Measurements from ENCODE around the gene LSR.
"Not testable (repeated sequence)": the region's sequence is repeated elsewhere in the genome, so short reads cannot be mapped to it uniquely, and the experiment has no call there.

LSR gene

GRCh38 chr19:35267353-35267817 lies 18.6 kb downstream of the LSR start:
- no peak for DNase-seq (ENCODE audit: low spot score)

DNA sequence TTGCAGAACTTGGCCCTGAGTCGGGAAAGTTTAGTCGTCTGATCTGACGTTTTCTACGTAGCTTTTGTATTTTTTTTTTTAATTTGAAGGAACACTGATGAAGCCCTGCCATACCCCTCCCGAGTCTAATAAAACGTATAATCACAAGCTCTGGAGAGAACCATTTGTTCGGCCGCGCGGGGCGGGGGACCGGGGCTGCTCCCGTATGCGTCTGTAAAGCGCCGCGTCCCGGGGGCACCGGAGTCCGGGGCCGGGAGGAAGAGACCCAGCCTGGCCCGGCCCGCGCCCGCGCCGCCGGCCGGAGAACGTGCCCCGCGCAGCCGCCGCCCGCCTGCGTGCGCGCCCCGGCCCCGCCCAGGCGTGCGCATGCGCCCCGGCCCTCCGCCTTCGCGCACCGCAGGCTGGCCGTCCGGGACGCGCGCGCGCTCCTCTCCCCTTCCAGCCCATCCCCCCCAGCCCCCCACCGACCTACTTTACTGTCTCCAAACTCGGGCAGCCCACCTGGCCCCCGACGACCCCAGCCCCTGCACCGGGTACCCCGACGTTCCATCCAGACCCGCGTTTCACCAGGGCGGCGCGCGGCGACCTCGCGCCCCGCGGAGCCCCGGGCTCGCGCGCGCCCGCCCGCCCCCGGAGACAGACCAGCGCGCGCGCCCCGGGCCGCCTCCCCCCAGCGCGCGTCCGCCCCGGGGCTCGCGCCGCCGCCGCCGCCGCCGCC lies 19.2 kb downstream of the LSR start:
- DNase-seq (ENCODE audit: low spot score) = peak; percentile 98

- peak; percentile 83 for DNase-seq (ENCODE audit: low spot score)
Measured at GRCh38 chr19:35268536-35269437, 20.0 kb downstream of the LSR start, which contains the start of gene USF2. Gene USF2, plus strand, starts transcription at chr19:35268962. Its CDS starts 140 bp downstream, at chr19:35269102.

DNA sequence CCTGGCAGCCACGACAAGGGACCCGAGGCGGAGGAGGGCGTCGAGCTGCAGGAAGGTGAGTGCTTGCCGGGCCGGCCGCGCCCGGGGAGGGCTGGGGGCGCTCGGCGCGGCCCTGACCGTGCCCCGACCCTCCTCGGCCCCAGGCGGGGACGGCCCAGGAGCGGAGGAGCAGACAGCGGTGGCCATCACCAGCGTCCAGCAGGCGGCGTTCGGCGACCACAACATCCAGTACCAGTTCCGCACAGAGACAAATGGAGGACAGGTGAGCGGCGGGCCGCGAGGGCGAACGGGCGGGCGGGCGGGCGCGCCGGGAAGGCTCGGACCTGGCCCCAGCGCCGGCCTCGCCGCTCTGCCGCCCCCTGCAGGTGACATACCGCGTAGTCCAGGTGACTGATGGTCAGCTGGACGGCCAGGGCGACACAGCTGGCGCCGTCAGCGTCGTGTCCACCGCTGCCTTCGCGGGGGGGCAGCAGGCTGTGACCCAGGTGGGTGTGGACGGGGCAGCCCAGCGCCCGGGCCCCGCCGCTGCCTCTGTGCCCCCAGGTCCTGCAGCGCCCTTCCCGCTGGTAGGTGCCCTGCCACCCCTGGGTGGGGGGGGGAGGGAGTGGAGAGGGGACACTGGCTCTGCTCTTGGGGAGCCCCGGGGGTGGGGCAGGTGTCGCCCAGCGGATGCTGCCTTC lies 20.8 kb downstream of the LSR start:
- DNase-seq (ENCODE audit: low spot score) = peak; percentile 77

DNA sequence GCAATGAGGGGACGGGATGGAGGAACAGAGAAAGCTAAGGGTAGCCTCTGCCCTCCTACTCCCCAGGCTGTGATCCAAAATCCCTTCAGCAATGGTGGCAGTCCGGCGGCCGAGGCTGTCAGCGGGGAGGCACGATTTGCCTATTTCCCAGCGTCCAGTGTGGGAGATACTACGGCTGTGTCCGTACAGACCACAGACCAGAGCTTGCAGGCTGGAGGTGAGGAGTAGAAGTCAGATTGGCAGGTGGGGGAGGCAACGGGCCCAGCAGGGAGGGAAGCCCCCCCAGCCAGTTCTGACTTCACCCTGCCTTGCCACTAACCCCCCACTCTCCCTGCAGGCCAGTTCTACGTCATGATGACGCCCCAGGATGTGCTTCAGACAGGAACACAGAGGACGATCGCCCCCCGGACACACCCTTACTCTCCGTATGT lies 21.6 kb downstream of the LSR start:
- DNase-seq (ENCODE audit: low spot score) = no peak

DNA sequence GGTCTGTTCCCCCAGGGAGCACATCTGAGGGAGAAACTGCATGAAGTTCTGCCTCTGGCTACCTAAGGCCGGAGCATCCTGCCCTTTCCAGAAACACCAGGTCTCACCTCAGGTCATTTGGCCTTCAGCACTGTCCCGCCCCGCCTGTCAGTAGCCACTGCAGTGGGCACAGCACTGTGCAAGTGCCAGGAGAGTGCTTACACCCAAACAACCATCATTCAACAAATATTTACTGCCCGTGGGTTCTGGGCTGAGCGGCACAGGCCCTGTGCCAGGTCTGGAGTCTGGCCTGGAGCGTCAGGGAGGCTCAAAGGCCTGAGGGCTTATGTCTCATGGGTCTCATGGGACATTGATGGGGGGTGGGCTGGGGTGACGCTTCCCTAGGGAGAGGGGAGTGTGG lies 22.7 kb downstream of the LSR start:
- DNase-seq (ENCODE audit: low spot score) = no peak

- no peak for DNase-seq (ENCODE audit: low spot score)
Measured at GRCh38 chr19:35272122-35272719, 23.4 kb downstream of the LSR start.

- DNase-seq (ENCODE audit: low spot score) = no peak
Measured at GRCh38 chr19:35272954-35273649, 24.3 kb downstream of the LSR start.

GRCh38 chr19:35273686-35274259 lies 25.0 kb downstream of the LSR start:
- no peak for DNase-seq (ENCODE audit: low spot score)

DNA sequence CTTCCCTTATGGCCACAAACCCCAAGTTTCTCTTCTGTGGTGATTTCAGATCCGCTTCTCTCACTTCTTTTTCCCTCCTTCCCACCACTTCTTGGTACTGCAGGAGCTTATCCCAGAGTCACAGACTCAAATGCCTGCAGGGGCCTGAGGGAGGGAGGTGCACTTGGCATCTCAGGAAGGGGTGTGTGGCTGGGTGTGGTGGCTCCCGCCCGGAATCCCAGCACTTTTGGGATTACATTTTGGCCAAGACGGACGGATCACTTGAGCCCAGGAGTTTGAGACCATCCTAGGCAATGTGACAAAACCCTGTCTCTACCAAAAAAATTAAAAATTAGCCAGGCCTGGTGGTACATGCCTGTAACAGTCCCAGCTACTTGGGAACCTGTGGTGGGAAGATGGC lies 25.5 kb downstream of the LSR start:
- DNase-seq (ENCODE audit: low spot score) = no peak

GRCh38 chr19:35276706-35277281 lies 28.0 kb downstream of the LSR start:
- DNase-seq (ENCODE audit: low spot score) = no peak

DNA sequence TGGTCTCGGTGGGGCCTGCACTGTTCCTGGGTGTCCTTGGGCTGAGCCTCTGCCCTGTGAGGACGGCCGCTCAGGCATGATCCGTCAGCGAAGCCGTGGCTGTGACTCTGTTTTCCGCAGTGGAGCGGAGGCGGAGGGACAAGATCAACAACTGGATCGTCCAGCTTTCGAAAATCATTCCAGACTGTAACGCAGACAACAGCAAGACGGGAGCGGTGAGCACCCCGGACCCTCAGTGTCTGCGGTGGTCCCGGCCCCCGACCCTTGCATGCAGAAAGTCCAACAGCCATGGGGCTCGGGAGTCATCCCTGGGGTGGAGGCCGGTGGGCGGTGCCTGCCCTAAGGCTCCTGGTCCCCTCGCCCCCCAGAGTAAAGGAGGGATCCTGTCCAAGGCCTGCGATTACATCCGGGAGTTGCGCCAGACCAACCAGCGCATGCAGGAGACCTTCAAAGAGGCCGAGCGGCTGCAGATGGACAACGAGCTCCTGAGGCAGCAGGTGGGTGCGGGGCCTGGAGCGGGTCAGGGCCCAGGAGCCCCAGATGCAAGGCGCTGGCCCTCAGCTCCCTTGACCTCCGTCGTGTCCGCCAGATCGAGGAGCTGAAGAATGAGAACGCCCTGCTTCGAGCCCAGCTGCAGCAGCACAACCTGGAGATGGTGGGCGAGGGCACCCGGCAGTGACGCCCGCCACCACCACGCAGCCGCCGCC lies 29.9 kb downstream of the LSR start:
- no peak for DNase-seq (ENCODE audit: low spot score)

- DNase-seq (ENCODE audit: low spot score) = no peak
Measured at GRCh38 chr19:35279374-35279773, 30.6 kb downstream of the LSR start.

DNA sequence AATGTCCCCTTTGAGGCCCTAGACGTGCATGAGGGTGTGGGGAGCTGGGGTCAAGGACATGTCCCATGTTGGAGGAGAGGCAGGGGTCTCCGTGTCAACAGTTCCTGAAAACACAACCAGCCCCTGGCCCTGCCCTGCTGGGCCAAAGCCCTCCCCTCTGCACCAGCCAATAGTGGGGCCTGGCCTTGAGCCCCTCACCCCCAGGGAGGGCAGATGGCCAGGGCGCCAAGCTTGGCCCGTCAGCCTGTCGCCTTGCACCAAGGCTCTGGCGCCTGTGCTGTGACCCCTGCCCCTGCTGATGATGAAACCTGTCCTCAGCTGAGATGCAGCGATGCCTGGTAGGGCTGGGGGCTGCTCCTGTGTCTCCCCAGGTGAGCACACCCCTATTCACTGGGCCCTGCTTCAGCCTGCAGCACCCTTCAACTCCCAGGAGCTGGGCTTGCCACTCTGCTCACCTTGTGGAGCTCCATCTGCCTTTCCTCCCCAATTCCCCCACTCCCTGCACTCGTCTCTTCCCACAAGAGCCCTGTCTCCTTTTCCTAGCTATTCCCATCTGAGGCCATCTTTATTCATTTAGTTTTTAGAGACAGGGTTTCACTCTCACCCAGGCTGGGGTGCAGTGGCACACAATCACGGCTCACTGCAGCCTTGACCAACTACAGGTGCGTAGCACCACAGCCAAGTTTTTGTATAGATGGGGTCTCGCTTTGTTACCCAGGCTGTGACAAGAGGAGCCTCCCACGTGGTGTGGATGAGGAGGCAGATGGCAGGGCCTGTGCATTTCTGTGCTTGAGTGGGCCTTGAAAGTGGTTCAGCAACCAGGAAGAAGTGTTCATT lies 31.4 kb downstream of the LSR start:
- peak; percentile 66 for DNase-seq (ENCODE audit: low spot score)

GRCh38 chr19:35281303-35281702 lies 32.5 kb downstream of the LSR start:
- no peak for DNase-seq (ENCODE audit: low spot score)

GRCh38 chr19:35284153-35285094 lies 35.6 kb downstream of the LSR start:
- DNase-seq (ENCODE audit: low spot score) = no peak

- DNase-seq (ENCODE audit: low spot score) = no peak
Measured at GRCh38 chr19:35285095-35285449, 36.3 kb downstream of the LSR start.

DNA sequence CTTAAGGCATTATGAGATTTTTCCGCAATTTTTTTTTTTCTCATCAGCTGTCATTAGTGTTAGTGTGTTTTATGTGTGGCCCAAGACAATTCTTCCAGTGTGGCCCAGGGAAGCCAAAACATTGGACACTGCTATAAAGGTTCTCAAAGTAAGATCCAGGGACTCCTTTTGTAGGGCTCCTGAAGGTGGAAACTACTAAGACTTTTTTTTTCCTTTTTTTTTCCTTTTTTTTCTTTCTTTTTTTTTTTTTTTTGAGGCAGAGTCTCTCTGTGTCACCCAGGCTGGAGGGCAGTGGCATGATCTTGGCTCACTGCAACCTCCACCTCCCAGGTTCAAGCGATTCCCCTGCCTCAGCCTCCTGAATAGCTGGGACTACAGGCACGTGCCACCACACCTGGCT lies 36.7 kb downstream of the LSR start:
- not testable (repeated sequence) for DNase-seq (ENCODE audit: low spot score)
